B cell (primary cell): ENCODE data around the gene TLE5. TPM values are rescaled to one million over a fixed set of nuclear protein-coding genes. Genes with fewer than 3 reads are reported as not detected.

Source experiments
- ATAC-seq: fragments of 200-7000 bp; cut with Tn5 transposase; one replicate; pipeline ENCODE4 v1.10.0; 2021; ENCODE audit warnings: low read depth, mild to moderate bottlenecking, moderate number of reproducible peaks, moderate library complexity
- CTCF ChIA-PET: fragments of 350-600 bp; sonication (Branson Sonifier 250); formaldehyde crosslinking; loops from one replicate; lab custom pipeline; 2021; ENCODE audit warnings: antibody characterized with exemption, inconsistent platforms; lab: Charles Lee
- POLR2A ChIA-PET: fragments of 350-600 bp; sonication (Branson Sonifier 250); formaldehyde crosslinking; loops from one replicate; lab custom pipeline; 2021; ENCODE audit warnings: antibody characterized with exemption; lab: Charles Lee
- DNase-seq: peaks from one replicate; pipeline ENCODE4 v3.0.0; 2013
- H2AFZ ChIP-seq: 2 replicates; pipeline ENCODE4 v1.6.1; 2012; ENCODE audit warnings: mild to moderate bottlenecking, low read depth, low read length; ENCODE audit not compliant: insufficient read depth, poor library complexity, severe bottlenecking
- H3K27ac ChIP-seq, 2 donors: 1 replicate in 1 of 2; 2 replicates in 1 of 2; pipeline ENCODE4 v1.5.1; 2012 to 2013; ENCODE audit warnings: low read length in 2 of 2, mild to moderate bottlenecking in 2 of 2, moderate library complexity in 1 of 2
- H3K27me3 ChIP-seq, 4 experiments: fragments of 200-600 bp in 1 of 4; sonication (generic) in 1 of 4; replicated peaks in 1 of 4; 1 replicate in 2 of 4; 2 replicates in 2 of 4; pipeline versions ENCODE4 v1.6.1 to v1.7.0; 2013 to 2016; ENCODE audit warnings: low read length in 3 of 4, mild to moderate bottlenecking in 2 of 4, mixed read lengths in 1 of 4, moderate library complexity in 1 of 4; ENCODE audit not compliant: insufficient read depth in 4 of 4, control insufficient read depth in 3 of 4; ENCODE audit errors: control extremely low read depth in 1 of 4
- H3K36me3 ChIP-seq, 2 experiments: replicated peaks in 1 of 2; 1 replicate in 1 of 2; 2 replicates in 1 of 2; pipeline versions ENCODE4 v1.6.1 to v1.7.1; 2013; ENCODE audit warnings: low read length in 1 of 2; ENCODE audit not compliant: insufficient read depth in 2 of 2, control insufficient read depth in 1 of 2; ENCODE audit errors: control extremely low read depth in 1 of 2, extremely low read depth in 1 of 2
- H3K4me1 ChIP-seq, 2 donors: fragments of 200-600 bp in 1 of 2; sonication (generic) in 1 of 2; 1 replicate in 1 of 2; 2 replicates in 1 of 2; pipeline versions ENCODE4 v1.5.1 to v1.6.1; 2013 to 2017; ENCODE audit warnings: low read length in 2 of 2; ENCODE audit not compliant: control insufficient read depth in 2 of 2, insufficient read depth in 2 of 2
- H3K4me2 ChIP-seq: replicated peaks from 2 replicates; pipeline ENCODE3; 2012; ENCODE audit warnings: mild to moderate bottlenecking, low read depth, low read length; ENCODE audit not compliant: poor library complexity, severe bottlenecking
- H3K4me3 ChIP-seq, 5 experiments: fragments of 200-600 bp in 1 of 5; sonication (generic) in 1 of 5; 1 replicate in 3 of 5; 2 replicates in 2 of 5; pipeline versions ENCODE4 v1.5.1 to v1.7.0; 2011 to 2016; ENCODE audit warnings: low read length in 4 of 5, mild to moderate bottlenecking in 4 of 5, low read depth in 2 of 5, control low read depth in 1 of 5, moderate library complexity in 1 of 5; ENCODE audit not compliant: insufficient read depth in 1 of 5; ENCODE audit errors: control extremely low read depth in 1 of 5, extremely low read depth in 1 of 5
- H3K79me2 ChIP-seq: fragments of 200-600 bp; sonication (generic); one replicate; pipeline ENCODE4 v1.6.0; 2016; ENCODE audit warnings: low read length; ENCODE audit not compliant: control insufficient read depth, insufficient read depth
- H3K9ac ChIP-seq: fragments of 200-600 bp; sonication (generic); 2 replicates; pipeline ENCODE4 v1.6.1; 2017; ENCODE audit warnings: mild to moderate bottlenecking, low read length, moderate library complexity
- H3K9me3 ChIP-seq, 3 donors: one replicate each; pipeline versions ENCODE4 v1.6.1 to v1.7.1; 2013; ENCODE audit warnings: low read length in 2 of 3; ENCODE audit not compliant: control insufficient read depth in 2 of 3, insufficient read depth in 1 of 3; ENCODE audit errors: control extremely low read depth in 1 of 3
- H4K20me1 ChIP-seq: 2 replicates; pipeline ENCODE4 v1.6.0; 2012; ENCODE audit warnings: mild to moderate bottlenecking, low read length; ENCODE audit not compliant: insufficient read depth, control insufficient read depth, poor library complexity, severe bottlenecking
- H3K27ac Mint-ChIP-seq: one replicate; pipeline ENCODE4 v1.8.0; 2021; ENCODE audit warnings: mixed read lengths
- H3K27me3 Mint-ChIP-seq: one replicate; pipeline ENCODE4 v1.8.0; 2021; ENCODE audit warnings: mixed read lengths
- H3K4me1 Mint-ChIP-seq: one replicate; pipeline ENCODE4 v1.8.0; 2021; ENCODE audit warnings: mixed read lengths
- H3K4me3 Mint-ChIP-seq: one replicate; pipeline ENCODE4 v1.8.0; 2021; ENCODE audit warnings: mixed read lengths
- H3K9me3 Mint-ChIP-seq: one replicate; pipeline ENCODE4 v1.8.0; 2022; ENCODE audit warnings: mixed read lengths; ENCODE audit not compliant: insufficient read depth
- CTCF ChIP-seq: fragments of 200-600 bp; IDR thresholded peaks from one replicate; pipeline ENCODE4 v1.8.0; 2022; ENCODE audit warnings: antibody characterized with exemption, mild to moderate bottlenecking
- EZH2 ChIP-seq: IDR thresholded peaks from 2 replicates; pipeline ENCODE4 v1.6.1; 2012; ENCODE audit warnings: borderline replicate concordance, low read depth, mild to moderate bottlenecking, moderate library complexity, low read length; ENCODE audit not compliant: insufficient read depth, poor library complexity, severe bottlenecking
- WGBS: methylation state at CpG from one replicate; pipeline ENCODE4 v1.1.5; 2013; ENCODE audit warnings: missing lambda C conversion rate; ENCODE audit not compliant: insufficient coverage; 5-methylcytosine and 5-hydroxymethylcytosine counted together
- intact Hi-C: fragments of 100-400 bp; cut with micrococcal nuclease; formaldehyde crosslinking; loops from one replicate; pipeline ENCODE4 v1.10.0; 2022
- polyA plus RNA-seq: library from polyadenylated mRNA; depleted of rRNA; stranded (reverse); fragments of >200 nt; gene quantifications from 2 replicates; pipeline ENCODE4 v1.2.3, GENCODE V29; 2012
- total RNA-seq, 2 donors: library from RNA; stranded (reverse); fragments of 120-200 nt in 1 of 2; gene quantifications; 1 replicate in 1 of 2; 2 replicates in 1 of 2; pipeline versions ENCODE4 v1.2.3 to v1.2.4, GENCODE V29; 2013 to 2022

Gene TLE5
- total and polyA plus RNA-seq, 2 donors (not counting 1 experiment from before 2014, with no cell fraction given) = 697 to 1,132 TPM

- intact Hi-C loops = loop anchor here (1.0 kb wide), 4 partner anchors 56 to 220 kb away; no protein-coding TSS in a partner anchor
- Histone ChIP-seq H3K79me2 (peaks cover 21% of the 10 kb centered on the region), H3K27me3 (no peaks in the 10 kb centered on the region), H3K9me3 (peaks cover 0 to 3% (median 0%) of the 10 kb centered on the region in 3 donors), H3K4me3 (no peak overlapping the region), H3K4me2 (no peak overlapping the region), H3K27ac (no peak overlapping the region), H4K20me1 (peaks cover 22% of the 10 kb centered on the region), H3K36me3 (no peaks in the 10 kb centered on the region), H2AFZ (no peak overlapping the region), H3K9ac (no peak overlapping the region), H3K4me1 (peaks cover 5 to 16% of the 10 kb centered on the region in 2 donors)
- no peak for DNase-seq
- Mint-ChIP-seq H3K9me3 (no peaks in the 10 kb centered on the region), H3K4me3 (no peak overlapping the region), H3K27ac (no peak overlapping the region), H3K27me3 (no peaks in the 10 kb centered on the region), H3K4me1 (peaks cover 13% of the 10 kb centered on the region)
- no peak for TF ChIP-seq CTCF
- WGBS = 100% methylated on average over 2 of the region's 7 CpGs
- CTCF ChIA-PET = interaction anchor here (0.6 to 12.5 kb wide), 16 partner anchors 9 to 219 kb away, joined by 3 to 281 read pairs (median 8); partner anchors contain the start of gene TLE6
- POLR2A ChIA-PET = no interaction called here
- ATAC-seq = no peak
These were observed 45.4 kb upstream of the TLE5 start for GRCh38 chr19:3107658-3108057.

GRCh38 chr19:3106509-3107141 lies 44.3 kb upstream of the TLE5 start:
- no peaks in the 10 kb centered on the region for H3K27me3 Mint-ChIP-seq
- Histone ChIP-seq H3K36me3 (no peaks in the 10 kb centered on the region), H3K9me3 (peaks cover 0 to 3% (median 0%) of the 10 kb centered on the region in 3 donors), H3K4me3 (no peak overlapping the region), H3K4me2 (no peak overlapping the region), H3K4me1 (peaks cover 5 to 16% of the 10 kb centered on the region in 2 donors), H3K27ac (no peak overlapping the region), H3K9ac (no peak overlapping the region), H3K79me2 (peaks cover 30% of the 10 kb centered on the region), H2AFZ (no peak overlapping the region), H4K20me1 (peaks cover 22% of the 10 kb centered on the region), H3K27me3 (no peaks in the 10 kb centered on the region)
- WGBS = 93% methylated on average over 8 of the region's 17 CpGs
- H3K9me3 Mint-ChIP-seq = no peaks in the 10 kb centered on the region
- intact Hi-C loops = no loop called here
- TF ChIP-seq CTCF (no peak), EZH2 (no peak)
- ChIA-PET POLR2A (no interaction called here), CTCF (interaction anchor here (1.0 to 12.5 kb wide), 5 partner anchors 31 to 155 kb away, joined by 3 to 281 read pairs (median 38); no protein-coding TSS in a partner anchor)
- H3K4me3 Mint-ChIP-seq = no peak overlapping the region
- H3K27ac Mint-ChIP-seq = no peak overlapping the region
- DNase-seq = no peak
- ATAC-seq = no peak
- peaks cover 15% of the 10 kb centered on the region for H3K4me1 Mint-ChIP-seq
